Measurements from ENCODE around the gene TP53I11.
A peak's percentile ranks its signal among the peaks of the same experiment; 100 is the strongest.

Gene TP53I11

DNA sequence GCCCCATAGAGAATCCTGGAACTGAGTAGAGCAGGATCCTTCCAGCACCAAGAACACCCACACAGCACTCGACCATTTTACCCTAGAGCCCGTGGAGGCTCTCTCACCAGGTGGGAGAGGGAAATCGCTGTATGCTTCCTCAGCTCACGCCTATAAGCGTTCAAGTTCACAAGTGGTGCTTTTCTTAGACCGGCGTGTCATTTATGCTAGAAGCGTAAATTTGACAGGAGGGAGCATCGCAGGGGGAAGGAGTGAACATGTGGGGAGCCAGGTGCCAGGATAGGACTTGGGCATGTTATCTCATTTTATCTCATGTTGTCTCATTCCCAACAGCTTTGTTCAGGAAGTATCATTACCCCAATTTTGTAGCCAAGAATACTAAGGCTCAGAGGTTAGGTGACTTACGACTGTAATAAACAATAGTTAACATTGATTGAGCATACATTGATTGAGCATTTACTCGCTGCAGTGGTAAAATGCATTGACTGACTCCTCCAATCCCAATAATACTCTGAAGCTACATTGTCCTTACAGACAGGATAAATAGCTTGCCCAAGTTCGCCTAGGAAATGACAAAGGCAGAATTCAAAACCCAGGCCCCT, 19.1 kb upstream of the TP53I11 start:
- H3K36me3 Mint-ChIP-seq, result no peaks in the 10 kb centered on the region
- no peak overlapping the region for H3K27ac Mint-ChIP-seq
- no peak overlapping the region for H3K4me3 Mint-ChIP-seq
- H3K4me1 Mint-ChIP-seq, result no peaks in the 10 kb centered on the region
- no peaks in the 10 kb centered on the region for H3K27me3 Mint-ChIP-seq
- no peaks in the 10 kb centered on the region for H3K9me3 Mint-ChIP-seq

GRCh38 chr11:44968510-44968909, 17.8 kb upstream of the TP53I11 start:
- H3K27ac Mint-ChIP-seq, result no peak overlapping the region
- no peak overlapping the region for H3K4me3 Mint-ChIP-seq

GRCh38 chr11:44967930-44968496, 17.3 kb upstream of the TP53I11 start:
- no peaks in the 10 kb centered on the region for H3K9me3 Mint-ChIP-seq
- no peaks in the 10 kb centered on the region for H3K4me1 Mint-ChIP-seq
- no peaks in the 10 kb centered on the region for H3K27me3 Mint-ChIP-seq
- no peak overlapping the region for H3K27ac Mint-ChIP-seq
- H3K36me3 Mint-ChIP-seq, result no peaks in the 10 kb centered on the region
- no peak overlapping the region for H3K4me3 Mint-ChIP-seq

More at GRCh38 chr11:44968510-44968909, 17.8 kb upstream of the TP53I11 start:
- Mint-ChIP-seq H3K9me3 (no peaks in the 10 kb centered on the region), H3K4me1 (no peaks in the 10 kb centered on the region), H3K36me3 (no peaks in the 10 kb centered on the region), H3K27me3 (no peaks in the 10 kb centered on the region)

- no peak overlapping the region for H3K4me3 Mint-ChIP-seq
- no peaks in the 10 kb centered on the region for H3K27me3 Mint-ChIP-seq
- H3K4me1 Mint-ChIP-seq, result no peaks in the 10 kb centered on the region
Measured at GRCh38 chr11:44966694-44967093, 16.0 kb upstream of the TP53I11 start.

GRCh38 chr11:44964526-44965209, 14.0 kb upstream of the TP53I11 start:
- Mint-ChIP-seq H3K4me3 (no peak overlapping the region), H3K9me3 (no peaks in the 10 kb centered on the region), H3K27me3 (no peaks in the 10 kb centered on the region), H3K36me3 (no peaks in the 10 kb centered on the region), H3K4me1 (no peaks in the 10 kb centered on the region), H3K27ac (no peak overlapping the region)

More at GRCh38 chr11:44966694-44967093, 16.0 kb upstream of the TP53I11 start:
- Mint-ChIP-seq H3K27ac (no peak overlapping the region), H3K36me3 (no peaks in the 10 kb centered on the region), H3K9me3 (no peaks in the 10 kb centered on the region)

DNA sequence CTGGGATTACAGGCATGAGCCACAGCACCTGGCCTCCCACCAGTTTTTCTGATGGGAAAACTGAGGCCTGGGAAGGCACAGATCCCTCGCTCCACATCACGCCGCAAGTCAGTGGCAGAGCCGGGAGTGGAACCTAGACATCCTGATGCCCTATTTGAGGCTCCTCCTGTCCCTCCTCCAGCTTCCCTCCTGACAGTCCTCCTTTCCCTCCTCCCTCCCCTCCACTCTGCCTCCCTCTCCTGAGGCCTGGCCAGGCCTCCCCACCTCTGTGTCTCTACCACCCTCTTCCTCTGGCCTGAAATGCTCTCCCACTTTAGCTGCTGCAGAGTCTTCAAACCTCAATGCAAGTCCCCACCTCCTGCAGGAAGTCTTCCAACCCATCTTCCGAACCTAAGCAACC, 13.3 kb upstream of the TP53I11 start:
- Mint-ChIP-seq H3K27ac (peak overlapping the region; percentile 51), H3K9me3 (no peaks in the 10 kb centered on the region), H3K4me1 (no peaks in the 10 kb centered on the region), H3K4me3 (no peak overlapping the region), H3K27me3 (no peaks in the 10 kb centered on the region), H3K36me3 (no peaks in the 10 kb centered on the region)

DNA sequence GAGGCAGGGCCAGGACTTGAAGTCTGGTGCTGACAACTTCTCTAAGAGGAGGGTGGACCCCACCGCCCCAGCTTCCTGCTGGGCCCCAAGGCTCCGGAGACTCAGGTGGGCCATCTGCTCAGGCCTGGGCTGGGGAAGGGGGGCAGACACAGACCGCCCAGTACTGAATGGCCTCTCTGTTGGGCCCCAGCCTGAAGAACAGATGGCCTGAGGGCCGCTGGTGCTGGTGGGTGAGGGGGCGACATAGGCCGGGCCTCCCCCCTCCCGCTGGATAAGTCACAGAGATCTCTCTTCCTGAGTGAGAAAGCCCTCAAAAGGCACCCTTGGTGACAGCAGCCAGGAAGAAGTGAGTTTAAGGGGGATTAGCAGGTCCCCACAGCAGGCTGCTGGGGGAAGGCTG, 12.5 kb upstream of the TP53I11 start:
- no peaks in the 10 kb centered on the region for H3K4me1 Mint-ChIP-seq
- H3K9me3 Mint-ChIP-seq, result no peaks in the 10 kb centered on the region
- no peaks in the 10 kb centered on the region for H3K27me3 Mint-ChIP-seq
- no peaks in the 10 kb centered on the region for H3K36me3 Mint-ChIP-seq
- no peak overlapping the region for H3K4me3 Mint-ChIP-seq
- no peak overlapping the region for H3K27ac Mint-ChIP-seq

GRCh38 chr11:44962464-44962863, 11.8 kb upstream of the TP53I11 start:
- Mint-ChIP-seq H3K36me3 (no peaks in the 10 kb centered on the region), H3K4me1 (no peaks in the 10 kb centered on the region), H3K9me3 (no peaks in the 10 kb centered on the region), H3K27me3 (no peaks in the 10 kb centered on the region), H3K4me3 (no peak overlapping the region), H3K27ac (no peak overlapping the region)

- Mint-ChIP-seq H3K36me3 (no peaks in the 10 kb centered on the region), H3K27ac (no peak overlapping the region), H3K9me3 (no peaks in the 10 kb centered on the region), H3K4me3 (no peak overlapping the region), H3K27me3 (no peaks in the 10 kb centered on the region), H3K4me1 (no peaks in the 10 kb centered on the region)
Measured at GRCh38 chr11:44960200-44960845, 9.6 kb upstream of the TP53I11 start.

- Mint-ChIP-seq H3K4me3 (no peak overlapping the region), H3K27me3 (no peaks in the 10 kb centered on the region), H3K36me3 (no peaks in the 10 kb centered on the region), H3K4me1 (no peaks in the 10 kb centered on the region), H3K9me3 (no peaks in the 10 kb centered on the region), H3K27ac (no peak overlapping the region)
Measured at GRCh38 chr11:44959064-44959463, 8.4 kb upstream of the TP53I11 start.

DNA sequence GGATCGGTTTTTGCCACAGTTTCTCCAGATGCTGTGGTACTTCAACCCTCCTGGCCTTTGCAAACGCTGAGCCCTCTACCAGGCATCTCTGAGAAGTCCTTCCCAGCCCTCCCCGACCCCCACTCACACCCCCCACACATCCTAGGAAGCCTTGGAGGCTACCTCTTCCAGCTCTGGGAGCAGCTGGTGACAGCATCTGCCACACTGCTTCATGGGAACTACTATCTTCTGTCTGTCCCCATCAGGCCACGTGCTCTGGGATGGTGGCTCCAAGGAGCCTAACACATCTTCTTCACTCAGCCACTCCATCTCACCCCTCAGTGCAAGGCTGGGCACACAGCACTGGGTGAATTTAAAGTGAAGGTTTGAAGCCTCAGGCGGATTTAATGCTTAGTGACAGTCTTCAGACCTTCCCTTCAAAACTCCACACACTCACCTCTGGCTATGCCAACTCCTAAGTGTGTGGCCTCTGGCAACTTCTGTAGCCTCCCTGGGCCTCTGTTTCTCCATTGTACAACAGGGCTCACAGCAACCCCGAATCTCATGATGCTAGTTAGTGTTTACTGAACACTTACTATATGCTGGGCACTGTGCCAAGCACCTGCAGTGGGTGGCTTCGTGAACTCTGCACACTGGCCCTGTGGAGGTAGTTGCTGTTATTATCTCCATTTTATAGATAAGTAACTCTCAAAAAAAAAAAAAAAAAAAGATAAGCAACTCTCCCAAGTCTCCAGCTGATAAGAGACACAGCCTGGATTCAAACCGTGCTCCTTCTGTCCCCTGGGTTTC, 7.3 kb upstream of the TP53I11 start:
- Mint-ChIP-seq H3K36me3 (no peaks in the 10 kb centered on the region), H3K4me3 (no peak overlapping the region), H3K27ac (peak overlapping the region; percentile 38), H3K9me3 (no peaks in the 10 kb centered on the region), H3K4me1 (no peaks in the 10 kb centered on the region), H3K27me3 (no peaks in the 10 kb centered on the region)

- Mint-ChIP-seq H3K4me3 (no peak overlapping the region), H3K36me3 (no peaks in the 10 kb centered on the region), H3K4me1 (no peaks in the 10 kb centered on the region), H3K9me3 (no peaks in the 10 kb centered on the region), H3K27me3 (no peaks in the 10 kb centered on the region), H3K27ac (no peak overlapping the region)
Measured at GRCh38 chr11:44957040-44957515, 6.4 kb upstream of the TP53I11 start.

- Mint-ChIP-seq H3K4me3 (no peak overlapping the region), H3K4me1 (peaks cover 5% of the 10 kb centered on the region), H3K9me3 (no peaks in the 10 kb centered on the region), H3K36me3 (no peaks in the 10 kb centered on the region), H3K27me3 (no peaks in the 10 kb centered on the region), H3K27ac (no peak overlapping the region)
Measured at GRCh38 chr11:44955015-44955738, 4.5 kb upstream of the TP53I11 start.

GRCh38 chr11:44954051-44954906, 3.6 kb upstream of the TP53I11 start:
- Mint-ChIP-seq H3K36me3 (no peaks in the 10 kb centered on the region), H3K9me3 (no peaks in the 10 kb centered on the region), H3K27ac (no peak overlapping the region), H3K4me3 (no peak overlapping the region), H3K27me3 (no peaks in the 10 kb centered on the region), H3K4me1 (peaks cover 5% of the 10 kb centered on the region)
